ENCODE results near the gene HMGB3.

The HMGB3 gene
- 2.7 to 5.2 (median 3.3) reads per million in 3 donors for total RNA-seq

DNA sequence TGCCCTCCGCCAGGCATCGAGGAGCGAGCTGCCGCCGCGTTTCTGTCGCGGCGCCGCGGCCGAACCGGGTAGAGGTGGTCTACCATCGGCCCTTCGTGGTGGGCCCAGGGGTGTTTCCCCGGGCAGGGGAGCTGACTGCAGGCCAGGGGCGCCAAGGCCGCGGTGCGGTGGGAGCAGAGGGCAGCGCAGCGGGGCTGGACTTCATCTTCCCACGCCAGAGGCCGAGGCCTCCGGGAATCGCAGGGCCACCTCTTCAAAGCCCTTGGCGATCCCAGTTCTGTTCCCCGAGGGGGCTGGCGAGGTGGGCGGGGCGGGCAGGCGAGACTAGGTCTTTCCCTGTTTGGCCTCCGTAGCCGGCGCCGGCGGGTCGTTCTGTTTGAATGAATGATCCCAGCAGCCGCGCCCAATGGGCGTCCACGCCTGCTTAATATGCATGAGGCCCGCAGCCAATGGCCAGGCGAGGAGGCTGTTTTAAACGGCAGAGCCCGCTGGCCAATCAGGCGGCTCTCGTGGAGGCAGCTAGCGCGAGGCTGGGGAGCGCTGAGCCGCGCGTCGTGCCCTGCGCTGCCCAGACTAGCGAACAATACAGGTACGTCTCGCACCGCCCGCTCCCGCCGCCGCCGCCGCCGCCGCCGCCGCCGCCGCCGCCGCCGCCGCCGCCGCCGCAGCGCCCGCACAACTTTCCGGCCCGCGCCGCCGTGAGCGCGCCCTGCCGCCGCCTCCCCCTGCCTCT lies at the start of gene HMGB3:
Gene HMGB3, plus strand, starts transcription at position 548 of the 733 bp plus-strand sequence. CDS start 2,265 bp downstream, outside the sequence.
- no peaks in the 10 kb centered on the region for H3K36me3 ChIP-seq (ENCODE audit: control insufficient read depth, insufficient read depth, low read length)
- no peaks in the 10 kb centered on the region for H3K9me3 ChIP-seq (ENCODE audit: control insufficient read depth, low read length)
- no peak within 1 kb of the TSS for H3K27ac ChIP-seq (ENCODE audit: insufficient read depth, low read length, poor library complexity, severe bottlenecking)
- H3K4me1 ChIP-seq (ENCODE audit: control insufficient read depth, insufficient read depth, low read length, poor library complexity, severe bottlenecking): no peaks in the 10 kb centered on the region
- H3K27me3 ChIP-seq (replicated peaks; ENCODE audit: control insufficient read depth, insufficient read depth, low read length, poor library complexity, severe bottlenecking): no peaks in the 10 kb centered on the region
- H3K4me3 ChIP-seq (ENCODE audit: insufficient read depth, low read depth, low read length, poor library complexity, severe bottlenecking): peak within 1 kb of the TSS; percentile 56
- peak; percentile 53 to 75 (median 68) for DNase-seq

DNA sequence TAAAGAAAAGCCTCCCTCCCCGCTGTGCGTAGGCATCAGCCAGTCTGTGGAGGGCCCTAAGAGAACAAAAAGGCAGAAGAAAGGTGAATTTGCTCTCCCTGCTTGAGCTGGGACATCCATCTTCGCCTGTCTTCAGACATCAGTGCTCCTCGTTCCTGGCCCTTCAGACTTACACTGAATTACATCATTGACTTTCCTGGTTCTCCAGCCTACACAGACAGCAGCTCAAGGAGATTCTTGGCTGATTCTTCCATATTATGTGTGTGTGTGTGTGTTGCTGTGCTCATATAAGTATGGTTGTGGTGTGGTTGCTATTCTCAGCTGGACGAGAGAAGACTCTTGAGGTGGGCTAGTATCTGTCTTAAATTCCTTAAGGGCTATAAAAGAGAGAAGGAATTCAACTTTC lies 49.2 kb upstream of the HMGB3 start:
- H3K4me1 ChIP-seq (ENCODE audit: control insufficient read depth, insufficient read depth, low read length, poor library complexity, severe bottlenecking): no peaks in the 10 kb centered on the region
- no peak for DNase-seq
- no peaks in the 10 kb centered on the region for H3K36me3 ChIP-seq (ENCODE audit: control insufficient read depth, insufficient read depth, low read length)
- no peaks in the 10 kb centered on the region for H3K9me3 ChIP-seq (ENCODE audit: control insufficient read depth, low read length)
- H3K27me3 ChIP-seq (replicated peaks; ENCODE audit: control insufficient read depth, insufficient read depth, low read length, poor library complexity, severe bottlenecking): no peaks in the 10 kb centered on the region
- no peak overlapping the region for H3K4me3 ChIP-seq (ENCODE audit: insufficient read depth, low read depth, low read length, poor library complexity, severe bottlenecking)
- H3K27ac ChIP-seq (ENCODE audit: insufficient read depth, low read length, poor library complexity, severe bottlenecking): no peak overlapping the region

DNA sequence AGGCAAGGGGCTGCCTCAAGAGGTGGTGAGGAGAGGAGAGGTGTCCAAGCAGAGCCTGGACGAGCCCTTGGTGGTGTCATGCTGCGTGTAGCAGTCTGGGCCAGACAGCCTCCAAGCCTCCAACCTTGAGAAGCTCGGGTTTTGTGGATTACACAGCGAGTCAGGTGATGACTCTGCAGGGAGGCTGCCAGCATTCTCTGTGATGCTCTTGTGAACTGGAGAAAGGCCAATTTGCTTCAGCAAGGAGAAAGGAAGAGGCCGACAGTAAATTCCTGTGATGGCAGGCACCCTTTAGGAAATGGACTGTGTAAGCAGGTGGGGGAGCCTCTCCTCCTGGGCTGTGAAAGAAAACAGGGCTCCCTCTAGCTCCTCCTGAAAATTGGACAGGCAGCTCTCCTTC lies 48.7 kb upstream of the HMGB3 start:
- Histone ChIP-seq H3K9me3 (ENCODE audit: control insufficient read depth, low read length) (no peaks in the 10 kb centered on the region), H3K4me3 (ENCODE audit: insufficient read depth, low read depth, low read length, poor library complexity, severe bottlenecking) (no peak overlapping the region), H3K27me3 (replicated peaks; ENCODE audit: control insufficient read depth, insufficient read depth, low read length, poor library complexity, severe bottlenecking) (no peaks in the 10 kb centered on the region), H3K36me3 (ENCODE audit: control insufficient read depth, insufficient read depth, low read length) (no peaks in the 10 kb centered on the region), H3K4me1 (ENCODE audit: control insufficient read depth, insufficient read depth, low read length, poor library complexity, severe bottlenecking) (no peaks in the 10 kb centered on the region), H3K27ac (ENCODE audit: insufficient read depth, low read length, poor library complexity, severe bottlenecking) (no peak overlapping the region)
- no peak for DNase-seq

DNA sequence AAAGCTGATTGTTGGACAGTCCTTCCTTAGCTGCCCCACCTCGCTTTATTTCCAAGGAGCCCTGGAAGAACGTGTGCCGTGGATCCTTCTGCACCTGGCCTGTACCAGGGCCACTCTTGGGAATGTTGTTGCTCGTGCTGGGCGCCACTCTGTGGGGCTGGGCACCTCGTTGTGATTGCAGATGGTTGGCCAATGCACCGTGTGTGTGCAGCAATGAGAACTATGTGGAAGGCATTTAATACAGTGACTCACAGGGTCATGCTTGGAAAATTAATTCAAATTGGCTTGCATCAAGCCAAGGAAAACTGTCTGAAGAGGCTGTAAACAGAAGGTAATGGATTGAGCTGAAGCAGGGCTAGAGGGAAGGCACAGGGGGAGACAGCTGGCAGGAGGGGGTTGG lies 47.7 kb upstream of the HMGB3 start:
- Histone ChIP-seq H3K4me1 (ENCODE audit: control insufficient read depth, insufficient read depth, low read length, poor library complexity, severe bottlenecking) (no peaks in the 10 kb centered on the region), H3K27me3 (replicated peaks; ENCODE audit: control insufficient read depth, insufficient read depth, low read length, poor library complexity, severe bottlenecking) (no peaks in the 10 kb centered on the region), H3K27ac (ENCODE audit: insufficient read depth, low read length, poor library complexity, severe bottlenecking) (no peak overlapping the region), H3K36me3 (ENCODE audit: control insufficient read depth, insufficient read depth, low read length) (no peaks in the 10 kb centered on the region), H3K9me3 (ENCODE audit: control insufficient read depth, low read length) (no peaks in the 10 kb centered on the region), H3K4me3 (ENCODE audit: insufficient read depth, low read depth, low read length, poor library complexity, severe bottlenecking) (no peak overlapping the region)
- no peak for DNase-seq

DNA sequence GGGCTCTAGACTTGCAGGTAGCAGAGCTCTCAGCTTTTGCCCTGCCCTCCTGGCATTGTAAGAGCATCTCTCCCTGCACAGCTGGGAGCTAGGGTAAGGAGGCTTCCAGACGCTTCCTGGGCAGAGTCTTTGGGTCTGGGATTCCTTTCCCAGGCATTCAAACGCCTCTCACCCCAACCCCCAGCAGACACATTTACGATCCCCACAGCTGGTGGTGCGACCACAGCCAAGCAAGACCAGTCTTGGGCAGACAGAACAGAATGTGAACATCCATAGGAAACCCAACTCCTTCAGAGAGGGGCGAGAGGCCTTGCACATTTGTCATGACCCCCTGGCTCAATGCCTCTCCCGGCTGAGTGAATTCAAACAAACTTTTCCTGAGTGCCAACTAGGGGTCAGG lies 46.6 kb upstream of the HMGB3 start:
- no peaks in the 10 kb centered on the region for H3K4me1 ChIP-seq (ENCODE audit: control insufficient read depth, insufficient read depth, low read length, poor library complexity, severe bottlenecking)
- H3K27ac ChIP-seq (ENCODE audit: insufficient read depth, low read length, poor library complexity, severe bottlenecking): no peak overlapping the region
- no peaks in the 10 kb centered on the region for H3K9me3 ChIP-seq (ENCODE audit: control insufficient read depth, low read length)
- no peaks in the 10 kb centered on the region for H3K27me3 ChIP-seq (replicated peaks; ENCODE audit: control insufficient read depth, insufficient read depth, low read length, poor library complexity, severe bottlenecking)
- H3K4me3 ChIP-seq (ENCODE audit: insufficient read depth, low read depth, low read length, poor library complexity, severe bottlenecking): no peak overlapping the region
- H3K36me3 ChIP-seq (ENCODE audit: control insufficient read depth, insufficient read depth, low read length): no peaks in the 10 kb centered on the region
- no peak for DNase-seq

DNA sequence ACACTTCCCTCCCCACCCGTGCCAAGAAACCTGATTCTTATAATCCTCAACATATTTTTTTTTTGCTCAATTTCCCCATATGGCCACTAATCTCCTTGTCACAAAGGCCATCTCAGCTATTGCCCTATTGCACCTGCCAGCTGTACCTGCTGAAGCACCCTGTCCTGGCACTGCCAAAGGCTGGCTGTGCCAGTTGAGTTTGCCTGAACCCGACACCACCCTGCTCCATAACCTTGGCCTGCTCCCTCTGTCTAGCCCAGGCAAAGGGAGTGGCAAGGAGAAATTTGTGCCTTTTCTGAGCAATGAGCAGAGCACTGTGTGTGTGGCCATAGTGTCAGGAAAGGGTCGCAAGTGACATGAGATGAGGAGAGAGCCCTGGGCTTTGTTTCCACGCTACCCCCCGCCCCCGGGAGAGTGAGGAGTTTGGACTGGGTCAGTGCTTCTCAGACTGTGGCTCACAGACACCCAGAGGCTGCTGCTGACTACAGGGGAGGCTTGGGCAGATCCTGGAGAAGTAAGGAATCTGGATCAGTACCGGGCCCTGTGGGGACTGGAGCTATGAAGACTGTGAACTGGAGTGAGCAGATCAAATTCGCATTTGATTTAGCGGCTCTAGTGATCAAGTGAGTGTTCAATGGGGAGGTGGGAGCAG lies 42.2 kb upstream of the HMGB3 start:
- H3K9me3 ChIP-seq (ENCODE audit: control insufficient read depth, low read length): no peaks in the 10 kb centered on the region
- no peaks in the 10 kb centered on the region for H3K27me3 ChIP-seq (replicated peaks; ENCODE audit: control insufficient read depth, insufficient read depth, low read length, poor library complexity, severe bottlenecking)
- no peak overlapping the region for H3K4me3 ChIP-seq (ENCODE audit: insufficient read depth, low read depth, low read length, poor library complexity, severe bottlenecking)
- no peak for DNase-seq
- no peaks in the 10 kb centered on the region for H3K4me1 ChIP-seq (ENCODE audit: control insufficient read depth, insufficient read depth, low read length, poor library complexity, severe bottlenecking)
- no peak overlapping the region for H3K27ac ChIP-seq (ENCODE audit: insufficient read depth, low read length, poor library complexity, severe bottlenecking)
- no peaks in the 10 kb centered on the region for H3K36me3 ChIP-seq (ENCODE audit: control insufficient read depth, insufficient read depth, low read length)

DNA sequence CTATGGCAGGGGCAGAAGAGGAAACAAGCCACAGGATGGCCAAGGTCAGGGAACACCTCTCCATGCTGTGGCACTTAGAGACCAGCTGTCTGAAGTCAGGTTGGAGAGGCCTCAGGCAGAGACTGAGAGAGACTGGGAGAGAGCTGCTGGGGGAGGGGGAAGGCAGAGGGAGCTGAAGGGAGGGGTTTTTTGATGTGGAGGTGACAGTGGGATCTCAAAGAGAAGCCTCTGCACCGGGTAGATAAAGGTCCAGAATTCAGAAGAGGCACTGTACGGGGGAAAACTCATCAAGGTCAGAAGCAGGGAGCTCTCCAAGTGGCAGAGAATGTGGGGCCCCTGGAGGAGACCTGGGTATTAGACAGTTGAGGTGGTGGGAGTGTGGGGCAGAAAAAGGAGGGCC lies 41.6 kb upstream of the HMGB3 start:
- Histone ChIP-seq H3K9me3 (ENCODE audit: control insufficient read depth, low read length) (no peaks in the 10 kb centered on the region), H3K27ac (ENCODE audit: insufficient read depth, low read length, poor library complexity, severe bottlenecking) (no peak overlapping the region), H3K4me1 (ENCODE audit: control insufficient read depth, insufficient read depth, low read length, poor library complexity, severe bottlenecking) (no peaks in the 10 kb centered on the region), H3K27me3 (replicated peaks; ENCODE audit: control insufficient read depth, insufficient read depth, low read length, poor library complexity, severe bottlenecking) (no peaks in the 10 kb centered on the region), H3K4me3 (ENCODE audit: insufficient read depth, low read depth, low read length, poor library complexity, severe bottlenecking) (no peak overlapping the region), H3K36me3 (ENCODE audit: control insufficient read depth, insufficient read depth, low read length) (no peaks in the 10 kb centered on the region)
- DNase-seq: no peak

DNA sequence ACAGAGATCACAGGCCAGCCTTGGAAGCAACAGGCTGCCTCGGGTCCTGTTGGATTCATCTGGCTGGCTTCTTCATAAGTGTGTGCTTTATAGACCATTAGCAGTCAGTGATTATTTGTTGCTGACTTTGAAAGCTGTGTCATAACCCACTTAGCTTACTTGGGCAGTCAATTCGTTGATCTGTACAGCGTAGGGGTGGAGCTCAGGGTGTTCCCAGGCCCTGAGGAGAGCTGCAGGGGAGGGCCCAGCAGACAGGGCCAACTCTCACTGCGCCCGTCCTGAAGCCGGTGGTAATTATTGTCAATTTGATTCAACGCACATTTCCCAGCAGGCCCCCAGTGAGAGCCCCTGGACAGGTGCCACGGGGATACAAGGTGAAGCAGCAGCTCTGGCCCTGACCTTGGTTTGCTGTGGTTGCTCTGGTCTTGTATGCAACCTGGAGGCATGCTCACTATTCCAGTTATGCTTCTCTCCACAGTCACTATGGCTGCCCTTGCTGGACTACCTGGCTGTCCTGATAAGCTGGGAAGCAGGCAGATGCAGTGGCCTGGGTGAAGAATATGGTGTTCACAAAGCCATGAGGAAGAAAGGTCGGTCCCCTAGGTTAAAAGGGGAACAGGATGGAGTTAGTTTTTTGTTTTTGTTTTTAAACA lies 40.1 kb upstream of the HMGB3 start:
- DNase-seq: no peak
- Histone ChIP-seq H3K9me3 (ENCODE audit: control insufficient read depth, low read length) (no peaks in the 10 kb centered on the region), H3K36me3 (ENCODE audit: control insufficient read depth, insufficient read depth, low read length) (no peaks in the 10 kb centered on the region), H3K27ac (ENCODE audit: insufficient read depth, low read length, poor library complexity, severe bottlenecking) (no peak overlapping the region), H3K27me3 (replicated peaks; ENCODE audit: control insufficient read depth, insufficient read depth, low read length, poor library complexity, severe bottlenecking) (no peaks in the 10 kb centered on the region), H3K4me3 (ENCODE audit: insufficient read depth, low read depth, low read length, poor library complexity, severe bottlenecking) (no peak overlapping the region), H3K4me1 (ENCODE audit: control insufficient read depth, insufficient read depth, low read length, poor library complexity, severe bottlenecking) (no peaks in the 10 kb centered on the region)

DNA sequence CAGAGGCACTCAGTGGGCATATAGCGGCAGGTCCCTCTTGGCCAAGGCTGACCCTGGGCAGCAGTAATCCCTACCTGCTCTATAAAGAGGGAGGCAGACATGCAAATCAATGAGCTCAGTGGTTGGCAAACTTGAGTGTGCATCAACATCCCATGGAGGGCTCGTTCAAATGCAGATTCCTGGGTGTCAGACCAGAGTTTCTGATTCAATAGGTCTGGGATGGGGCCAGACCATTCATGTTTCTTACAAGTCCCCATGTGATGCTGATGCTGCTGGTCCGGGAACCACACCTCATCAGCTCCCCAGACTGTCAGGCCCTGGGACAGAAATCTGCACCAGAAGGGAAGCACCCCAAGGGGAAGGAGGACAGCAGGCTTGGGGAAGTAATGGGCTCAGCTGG lies 38.9 kb upstream of the HMGB3 start:
- no peaks in the 10 kb centered on the region for H3K9me3 ChIP-seq (ENCODE audit: control insufficient read depth, low read length)
- no peak overlapping the region for H3K27ac ChIP-seq (ENCODE audit: insufficient read depth, low read length, poor library complexity, severe bottlenecking)
- no peaks in the 10 kb centered on the region for H3K4me1 ChIP-seq (ENCODE audit: control insufficient read depth, insufficient read depth, low read length, poor library complexity, severe bottlenecking)
- H3K27me3 ChIP-seq (replicated peaks; ENCODE audit: control insufficient read depth, insufficient read depth, low read length, poor library complexity, severe bottlenecking): no peaks in the 10 kb centered on the region
- DNase-seq: no peak
- no peak overlapping the region for H3K4me3 ChIP-seq (ENCODE audit: insufficient read depth, low read depth, low read length, poor library complexity, severe bottlenecking)
- no peaks in the 10 kb centered on the region for H3K36me3 ChIP-seq (ENCODE audit: control insufficient read depth, insufficient read depth, low read length)

DNA sequence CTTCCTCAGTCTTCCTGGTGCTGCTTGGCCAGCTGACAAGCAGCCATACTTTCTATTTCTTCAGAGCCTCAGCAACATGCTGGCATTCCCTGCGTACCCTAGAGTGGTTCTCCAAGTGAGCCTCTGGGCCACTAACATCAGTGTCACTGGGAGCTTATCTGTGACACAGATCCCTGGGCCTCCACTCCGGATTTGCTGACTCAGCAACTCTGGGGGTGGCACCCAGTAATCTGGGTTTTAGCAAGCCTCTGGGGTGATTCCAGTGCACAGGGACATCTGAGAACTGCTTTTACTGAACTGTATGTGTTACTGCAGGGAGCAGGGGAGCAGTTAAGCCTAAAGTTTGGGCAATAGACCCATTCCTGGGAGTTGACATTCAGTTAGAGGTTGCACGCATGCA lies 28.2 kb upstream of the HMGB3 start:
- H3K4me3 ChIP-seq (ENCODE audit: insufficient read depth, low read depth, low read length, poor library complexity, severe bottlenecking): no peak overlapping the region
- DNase-seq: no peak
- H3K27ac ChIP-seq (ENCODE audit: insufficient read depth, low read length, poor library complexity, severe bottlenecking): no peak overlapping the region
- H3K9me3 ChIP-seq (ENCODE audit: control insufficient read depth, low read length): no peaks in the 10 kb centered on the region
- no peaks in the 10 kb centered on the region for H3K36me3 ChIP-seq (ENCODE audit: control insufficient read depth, insufficient read depth, low read length)
- H3K4me1 ChIP-seq (ENCODE audit: control insufficient read depth, insufficient read depth, low read length, poor library complexity, severe bottlenecking): no peaks in the 10 kb centered on the region
- no peaks in the 10 kb centered on the region for H3K27me3 ChIP-seq (replicated peaks; ENCODE audit: control insufficient read depth, insufficient read depth, low read length, poor library complexity, severe bottlenecking)

Measured in effector memory CD4-positive, alpha-beta T cell (primary cell).